Measurements from ENCODE around the gene MGAT1.

DNA sequence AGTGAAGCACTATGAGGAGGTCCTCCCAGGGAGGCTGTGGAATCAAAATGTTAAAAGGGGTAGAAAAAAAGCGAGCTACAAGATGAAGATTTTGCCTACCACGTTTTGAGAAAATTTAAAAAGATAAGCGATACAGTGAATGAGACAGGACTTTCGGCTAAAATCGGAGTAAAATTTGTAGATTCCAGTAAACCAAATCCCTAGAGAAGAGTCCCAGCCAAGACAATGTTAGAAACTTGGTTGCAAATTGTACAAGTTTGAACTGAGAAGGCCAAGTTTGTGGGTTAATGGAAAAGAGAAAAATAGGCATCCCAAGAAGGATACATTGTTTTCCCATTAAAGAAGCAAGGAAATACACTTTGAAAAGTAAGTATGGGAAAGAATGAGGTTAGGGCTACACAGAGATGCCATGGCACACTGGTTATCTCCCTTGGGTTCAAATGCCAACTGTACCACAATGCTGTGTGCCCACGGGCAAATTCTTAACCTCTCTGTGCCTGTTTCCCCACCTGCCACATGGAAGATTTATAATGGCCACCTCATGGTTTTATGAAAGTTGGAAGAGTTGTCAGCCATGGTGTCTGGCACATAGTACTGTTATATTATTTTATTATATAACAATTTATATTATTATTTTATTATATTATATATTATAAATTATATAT lies 16.2 kb upstream of the MGAT1 start:
- TF ChIP-seq ZNF70 (CRISPR knock-in tag; IDR thresholded peaks at IDR 0.05) (no peak), ISL1 (CRISPR knock-in tag; IDR thresholded peaks at IDR 0.05) (no peak), ARNTL (CRISPR knock-in tag; IDR thresholded peaks at IDR 0.05; ENCODE audit: borderline replicate concordance, low read depth) (no peak), PATZ1 (CRISPR knock-in tag; IDR thresholded peaks at IDR 0.05; ENCODE audit: borderline replicate concordance) (no peak), PPARA (CRISPR knock-in tag; IDR thresholded peaks at IDR 0.05; ENCODE audit: borderline replicate concordance) (no peak), ZFP3 (CRISPR knock-in tag; IDR thresholded peaks at IDR 0.05) (no peak), ZNF565 (CRISPR knock-in tag; conservative IDR thresholded peaks at IDR 0.05; ENCODE audit: low read depth) (no peak), SNAI2 (CRISPR knock-in tag; IDR thresholded peaks at IDR 0.05) (no peak), ZC3H10 (CRISPR knock-in tag; IDR thresholded peaks at IDR 0.05) (no peak), GLIS3 (CRISPR knock-in tag; IDR thresholded peaks at IDR 0.05) (no peak), TCF4 (CRISPR knock-in tag; IDR thresholded peaks at IDR 0.05; ENCODE audit: borderline replicate concordance) (no peak), ZNF8 (CRISPR knock-in tag; IDR thresholded peaks at IDR 0.05) (no peak)
- TF ChIP-seq, protein P1, sequence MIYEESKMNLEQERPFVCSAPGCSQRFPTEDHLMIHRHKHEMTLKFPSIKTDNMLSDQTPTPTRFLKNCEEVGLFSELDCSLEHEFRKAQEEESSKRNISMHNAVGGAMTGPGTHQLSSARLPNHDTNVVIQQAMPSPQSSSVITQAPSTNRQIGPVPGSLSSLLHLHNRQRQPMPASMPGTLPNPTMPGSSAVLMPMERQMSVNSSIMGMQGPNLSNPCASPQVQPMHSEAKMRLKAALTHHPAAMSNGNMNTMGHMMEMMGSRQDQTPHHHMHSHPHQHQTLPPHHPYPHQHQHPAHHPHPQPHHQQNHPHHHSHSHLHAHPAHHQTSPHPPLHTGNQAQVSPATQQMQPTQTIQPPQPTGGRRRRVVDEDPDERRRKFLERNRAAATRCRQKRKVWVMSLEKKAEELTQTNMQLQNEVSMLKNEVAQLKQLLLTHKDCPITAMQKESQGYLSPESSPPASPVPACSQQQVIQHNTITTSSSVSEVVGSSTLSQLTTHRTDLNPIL (CRISPR knock-in tag; IDR thresholded peaks at IDR 0.05; ENCODE audit: low read depth) = no peak
